ELF-1 (cell line): ENCODE results near the gene ADH4.
"Not testable (repeated sequence)": the region's sequence is repeated elsewhere in the genome, so short reads cannot be mapped to it uniquely, and the experiment has no call there.

ENCODE experiments used
- DNase-seq: peaks from one replicate; pipeline ENCODE4 v3.0.0-alpha.2; 2016; ENCODE audit warnings: low read depth, low spot score

The ADH4 gene

DNA sequence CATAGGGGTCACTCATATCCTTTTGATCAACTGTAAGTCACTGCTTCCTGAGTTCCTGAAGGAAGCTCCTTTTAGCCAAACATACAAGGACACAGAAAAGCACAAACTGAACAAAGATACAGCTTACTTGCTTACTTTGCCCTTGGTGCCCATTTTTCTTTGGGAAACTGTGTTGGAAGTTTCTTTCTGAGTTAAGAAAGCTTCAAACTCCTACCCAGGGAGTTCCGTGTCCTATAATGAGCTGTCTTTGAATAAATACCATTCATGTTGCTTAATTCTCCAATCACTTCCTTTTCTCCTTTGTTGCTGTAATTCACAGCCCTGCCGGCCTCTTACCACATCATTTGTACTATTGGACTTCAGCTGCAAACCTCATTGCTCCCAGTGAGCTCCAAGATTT is at the start of gene ADH4:
TSS of gene ADH4 (minus strand) at position 228 of the 400 bp plus-strand sequence. CDS start at position 153, 75 bp downstream.
- DNase-seq: no peak

DNA sequence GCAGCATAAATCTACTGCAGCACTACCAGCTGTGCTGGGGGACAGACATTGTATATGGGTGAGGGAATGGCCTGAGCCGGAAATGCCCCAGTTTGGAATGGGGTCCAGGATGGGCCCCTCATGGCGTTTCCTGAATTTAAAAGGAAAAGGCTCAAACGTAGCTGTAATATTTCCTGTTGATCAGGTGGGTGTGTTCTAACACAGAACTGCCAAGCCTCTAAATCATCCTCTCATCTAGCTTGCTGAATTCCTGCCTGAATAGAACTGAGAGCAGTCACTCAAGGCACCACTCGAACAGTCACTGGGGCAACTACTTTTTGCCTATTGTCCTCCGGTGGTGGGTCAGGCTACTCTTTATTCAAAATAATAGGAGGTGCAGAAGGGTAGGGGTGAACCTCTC is 46.2 kb upstream of the ADH4 start:
- DNase-seq: no peak

DNA sequence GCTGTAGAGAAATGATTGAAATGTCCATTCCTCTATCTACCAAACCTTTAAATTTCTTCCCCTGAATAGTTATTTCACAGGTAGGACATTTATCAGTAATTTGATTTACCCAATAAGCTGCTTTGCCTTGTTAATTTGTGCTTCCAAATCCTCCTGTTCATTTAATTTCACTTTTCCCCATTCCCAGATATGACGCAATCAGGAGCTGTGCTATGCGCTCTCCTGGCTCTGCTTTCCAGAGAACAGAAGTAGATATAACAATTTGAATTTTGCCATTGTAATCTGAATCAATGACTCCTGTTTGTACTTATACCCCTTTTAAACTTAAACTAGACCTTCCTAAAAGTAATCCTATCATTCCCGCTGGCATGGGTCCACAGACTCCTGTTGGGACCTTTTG is 45.8 kb upstream of the ADH4 start:
- DNase-seq: not testable (repeated sequence)

DNA sequence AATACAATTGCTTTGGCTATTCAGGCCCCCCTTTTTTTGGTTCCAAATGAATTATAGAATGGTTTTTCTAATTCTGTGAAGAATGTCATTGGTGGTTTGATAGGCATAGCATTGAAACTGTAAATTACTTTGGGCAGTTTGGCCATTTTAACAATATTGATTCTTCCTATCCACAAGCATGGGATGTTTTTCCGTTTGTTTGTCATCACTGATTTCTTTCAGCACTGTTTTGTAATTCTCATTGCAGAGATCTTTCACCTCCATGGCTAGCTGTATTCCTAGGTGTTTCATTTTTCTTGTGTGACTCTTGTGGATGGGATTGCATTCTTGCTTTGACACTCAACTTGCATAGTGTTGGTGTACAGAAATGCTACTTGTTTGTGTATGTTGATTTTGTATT is 41.9 kb upstream of the ADH4 start:
- no peak for DNase-seq

DNA sequence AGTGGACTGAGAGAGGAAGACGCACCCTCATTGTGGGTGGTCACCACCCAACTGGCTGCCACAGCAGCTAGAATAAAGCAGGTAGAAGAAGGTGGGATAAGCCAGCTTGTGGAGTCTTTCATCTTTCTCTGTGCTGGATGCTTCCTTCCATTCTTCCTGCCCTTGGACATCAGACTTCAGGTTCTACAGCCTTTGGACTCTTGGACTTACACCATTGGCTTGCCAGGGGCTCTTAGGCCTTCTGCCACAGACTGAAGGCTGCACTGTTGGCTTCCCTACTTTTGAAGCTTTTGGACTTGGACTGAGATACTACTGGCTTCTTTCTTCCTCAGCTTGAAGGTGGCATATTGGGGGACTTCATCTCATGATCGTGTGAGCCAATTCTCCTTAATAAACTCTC is 41.5 kb upstream of the ADH4 start:
- no peak for DNase-seq

DNA sequence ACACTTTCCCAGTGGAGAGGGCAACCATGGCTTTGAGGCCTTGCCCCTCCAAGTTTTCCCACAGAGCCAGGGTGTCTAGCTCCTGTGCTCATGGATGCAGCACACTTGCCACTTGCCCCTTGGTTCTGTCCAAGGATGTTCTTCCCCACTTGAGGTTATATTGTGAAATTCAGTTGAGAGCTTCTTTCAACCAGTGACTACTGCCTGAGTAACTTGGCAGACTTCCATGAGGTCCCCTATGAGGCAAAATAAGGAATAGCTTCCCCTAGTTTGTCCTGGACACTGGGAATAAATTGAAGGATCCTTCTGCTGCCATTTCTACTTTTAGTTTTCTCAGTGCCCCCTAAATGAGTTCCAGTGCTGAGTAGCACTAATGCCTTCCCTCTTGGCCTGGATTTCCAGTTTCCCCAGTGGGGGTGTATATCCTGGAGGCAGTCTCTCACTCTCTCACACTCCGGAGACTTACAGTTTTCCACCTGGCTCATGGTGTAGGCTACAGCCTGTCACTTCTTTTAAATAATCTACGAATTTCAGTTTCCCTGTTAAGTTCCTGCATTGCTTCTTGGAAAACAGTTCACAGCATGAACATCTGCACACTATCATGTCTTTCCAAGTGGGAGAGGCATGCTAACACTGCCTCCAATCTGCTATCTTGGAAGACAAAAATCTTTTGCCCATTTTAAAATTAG is 36.4 kb upstream of the ADH4 start:
- no peak for DNase-seq

DNA sequence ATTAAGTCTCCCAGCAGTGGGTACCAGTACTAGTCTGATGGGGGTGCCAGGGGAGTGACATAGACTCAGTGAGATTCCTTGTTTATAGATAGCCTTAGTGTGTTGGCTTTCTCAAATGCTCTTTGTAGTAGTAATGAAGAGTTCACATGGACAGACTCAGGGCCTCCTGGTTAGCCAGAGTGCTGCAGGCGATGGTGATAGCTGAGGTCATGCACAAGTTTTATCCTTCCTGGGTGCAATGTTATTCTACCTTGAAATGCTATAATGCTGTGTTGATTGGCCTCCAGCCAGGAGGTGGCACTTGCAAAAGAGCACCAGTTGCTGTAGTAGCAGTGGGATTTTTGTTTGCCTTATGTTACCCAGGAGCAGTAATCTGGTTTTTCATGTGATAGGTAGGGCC is 35.5 kb upstream of the ADH4 start:
- no peak for DNase-seq

DNA sequence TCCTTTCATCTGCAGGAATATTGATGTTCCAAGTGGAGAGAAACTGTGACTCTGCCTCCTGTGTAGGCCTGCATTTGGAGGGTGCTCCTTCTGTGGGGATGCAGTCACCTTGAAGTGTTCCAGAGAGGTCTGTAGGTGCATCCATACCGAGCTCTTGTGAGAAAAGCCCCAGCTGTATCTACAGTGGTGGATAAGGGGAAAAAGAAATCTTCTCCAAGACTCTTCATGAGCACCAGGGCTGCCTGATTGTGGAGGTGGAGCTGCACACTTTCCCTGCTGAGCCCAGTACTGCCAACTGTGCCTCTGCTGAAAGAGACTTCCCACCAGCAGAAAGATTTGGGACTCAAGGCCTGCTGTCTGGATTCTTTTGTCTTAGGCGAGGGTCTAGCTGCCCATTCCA is 35.1 kb upstream of the ADH4 start:
- DNase-seq: no peak

DNA sequence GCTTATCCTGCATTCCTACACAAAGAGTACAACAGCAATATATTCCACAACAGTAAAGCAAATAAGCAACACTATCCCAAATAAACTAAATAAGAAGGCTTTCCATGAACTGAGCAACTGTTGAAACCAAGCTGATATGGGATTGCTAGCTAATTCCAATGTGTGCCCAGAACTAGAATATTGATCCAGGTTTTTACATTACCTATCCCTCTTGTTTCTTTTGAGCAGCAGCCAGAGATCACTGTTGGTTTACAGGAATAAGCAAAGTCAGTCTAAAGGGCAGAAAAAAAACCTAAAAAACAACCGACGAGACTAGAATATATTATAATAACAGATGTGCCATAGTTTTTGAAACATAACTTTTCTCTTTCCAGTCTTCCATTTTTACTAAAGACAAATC is 22.4 kb upstream of the ADH4 start:
- DNase-seq: no peak

DNA sequence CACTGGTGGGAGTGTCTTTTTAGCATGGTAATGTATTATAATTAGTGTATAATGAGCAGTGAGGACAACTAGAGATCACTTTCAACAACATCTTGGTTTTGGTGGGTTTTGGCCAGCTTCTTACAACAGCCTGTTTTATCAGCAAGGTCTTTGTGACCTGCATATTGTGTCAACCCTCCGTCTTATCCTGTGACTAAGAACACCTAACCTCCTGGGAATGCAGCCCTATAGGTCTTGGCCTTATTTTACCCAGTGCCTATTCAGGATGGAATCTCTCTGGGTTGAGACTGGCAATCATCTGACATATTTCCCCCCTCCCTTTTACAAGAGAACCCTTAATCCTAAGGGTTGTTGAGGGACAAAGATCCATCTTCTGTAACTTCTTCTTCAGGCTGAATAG is 21.9 kb upstream of the ADH4 start:
- no peak for DNase-seq

DNA sequence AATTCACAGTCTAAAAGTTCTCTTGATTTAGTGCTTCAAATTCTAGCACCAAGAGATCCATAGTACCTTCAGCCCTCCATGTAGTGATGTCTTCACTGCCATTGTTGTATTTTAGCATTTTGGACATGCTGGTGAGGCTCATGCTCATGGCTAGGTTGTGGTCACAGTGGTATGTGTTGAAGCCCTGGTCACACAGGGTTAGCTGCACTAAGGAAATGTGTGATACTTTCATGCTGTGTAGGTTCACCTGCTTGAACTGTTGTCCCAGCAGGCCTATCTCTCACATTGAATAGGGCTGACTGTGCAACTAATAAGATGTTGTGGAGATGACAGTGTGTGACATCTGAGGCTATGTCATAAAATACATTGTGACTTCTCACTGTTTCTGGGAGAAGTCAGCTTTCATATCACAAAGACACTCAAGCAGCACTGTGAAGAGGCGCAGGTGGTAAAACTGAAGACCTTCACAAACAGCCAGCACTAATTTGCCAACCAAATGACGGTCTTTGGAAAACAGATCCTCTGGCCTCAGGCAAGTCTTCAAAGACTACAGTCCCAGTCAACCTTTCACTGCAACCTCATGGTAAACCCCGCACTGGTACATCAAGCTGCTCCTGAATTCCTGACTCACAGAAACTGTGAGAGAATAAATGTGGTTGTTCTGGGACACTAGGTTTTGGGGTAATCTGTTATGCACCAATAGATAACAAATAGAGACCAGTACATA is 17.4 kb upstream of the ADH4 start:
- peak; percentile 59 for DNase-seq

DNA sequence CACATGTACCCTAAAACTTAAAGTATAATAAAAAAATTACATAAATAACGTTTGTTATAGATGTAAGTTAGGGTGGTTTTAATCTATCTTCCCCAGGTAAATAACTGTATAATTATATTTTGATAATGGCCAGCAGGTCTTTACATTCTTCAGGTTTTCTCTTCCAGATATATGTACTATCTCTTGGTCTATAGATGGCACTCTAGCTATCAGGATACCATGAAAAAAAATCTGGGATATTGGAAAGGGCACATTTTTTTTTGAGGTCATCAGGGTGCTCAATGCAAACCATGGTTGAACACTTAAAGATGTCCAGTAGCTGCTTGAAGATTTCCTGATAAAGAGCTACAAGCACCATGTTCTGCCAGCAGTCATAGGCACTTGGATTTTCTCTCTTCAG is 15.6 kb upstream of the ADH4 start:
- no peak for DNase-seq

DNA sequence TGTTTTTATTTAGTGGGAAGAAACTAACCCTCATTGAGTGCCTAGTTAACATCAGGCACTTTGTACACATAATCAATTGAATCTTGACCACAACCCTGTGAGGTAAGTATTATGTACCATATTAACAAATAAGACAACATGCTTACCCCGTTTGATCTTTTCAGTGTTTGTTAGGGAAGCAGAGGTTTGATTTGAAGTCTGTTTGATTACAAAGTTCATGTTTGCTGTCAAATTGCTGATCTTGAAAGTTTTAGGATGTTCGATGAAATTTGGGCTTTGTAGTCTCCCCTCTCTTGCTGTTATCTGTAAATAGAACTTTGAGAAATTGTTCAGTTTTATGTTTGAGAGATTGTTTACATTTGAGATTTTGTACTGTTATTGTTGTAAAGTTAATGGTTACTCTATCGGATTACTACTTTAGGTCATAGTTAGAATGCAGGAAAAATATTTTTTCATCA is 13.4 kb upstream of the ADH4 start:
- DNase-seq: no peak

DNA sequence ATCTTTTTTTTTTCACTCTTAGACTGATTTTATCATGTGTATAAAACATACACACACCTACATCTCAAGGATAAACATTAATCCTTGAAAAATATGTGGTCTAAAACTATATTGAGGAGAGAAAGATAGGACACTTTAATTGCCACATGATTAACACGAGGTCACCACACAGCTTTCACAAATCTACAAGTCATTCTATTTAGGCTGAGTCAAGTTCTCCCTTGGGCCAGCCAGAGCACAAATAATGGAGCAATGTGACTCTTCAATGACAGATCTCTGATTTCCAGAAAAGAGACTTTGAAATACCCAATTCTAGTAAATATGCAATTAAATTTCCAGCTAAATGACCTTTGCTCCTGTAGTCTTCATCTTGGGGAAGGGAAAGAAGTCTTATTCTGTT is 12.9 kb upstream of the ADH4 start:
- DNase-seq: no peak

DNA sequence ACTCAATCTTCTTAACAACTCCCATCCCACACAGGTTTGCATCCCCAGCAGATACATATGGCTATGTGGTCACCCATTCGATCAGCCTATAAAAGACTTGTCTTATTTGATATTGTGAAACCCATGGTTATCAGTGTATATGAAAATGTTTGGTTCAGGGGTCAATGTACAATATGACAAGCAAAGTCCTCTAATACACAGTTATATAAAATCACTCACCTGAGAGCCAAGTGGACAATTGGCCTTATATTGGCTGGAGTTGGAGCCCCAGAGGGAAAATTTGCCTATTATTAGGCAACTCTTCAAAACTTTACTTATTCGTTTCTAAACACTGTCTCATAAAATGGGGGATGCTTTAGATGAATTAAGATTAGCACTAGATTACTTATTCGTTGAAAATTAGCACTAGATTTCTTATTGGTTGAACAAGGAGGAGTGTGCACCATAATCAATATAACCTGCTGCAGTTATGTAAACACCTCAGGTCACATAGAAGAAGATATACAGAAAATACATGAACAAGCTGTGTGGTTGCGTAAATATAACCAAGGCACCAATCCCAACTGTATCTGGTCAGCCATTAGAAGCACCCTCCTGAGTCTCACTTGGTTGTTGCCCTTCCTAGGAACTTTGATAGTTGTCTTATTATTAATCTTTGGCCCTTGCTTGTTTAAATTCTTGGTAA is 10.7 kb upstream of the ADH4 start:
- no peak for DNase-seq

DNA sequence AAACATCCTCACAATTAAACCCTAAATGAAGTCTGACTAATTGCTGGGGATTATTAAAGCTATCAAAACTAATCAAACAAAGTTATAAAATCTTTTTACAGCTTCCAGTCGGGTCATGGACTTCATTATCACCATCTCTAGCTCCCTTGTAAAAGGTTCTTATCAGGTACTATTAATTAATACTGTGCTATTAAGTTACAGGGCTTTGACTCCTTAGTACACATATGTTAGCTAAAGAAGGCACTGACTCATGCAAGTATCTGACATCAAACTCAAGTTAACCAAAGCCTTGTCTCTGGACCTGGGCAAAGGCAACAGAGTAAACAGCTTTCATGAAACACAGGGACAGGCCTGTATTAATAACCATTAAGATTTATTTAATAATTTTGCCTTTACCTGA is 7.9 kb upstream of the ADH4 start:
- DNase-seq: no peak

DNA sequence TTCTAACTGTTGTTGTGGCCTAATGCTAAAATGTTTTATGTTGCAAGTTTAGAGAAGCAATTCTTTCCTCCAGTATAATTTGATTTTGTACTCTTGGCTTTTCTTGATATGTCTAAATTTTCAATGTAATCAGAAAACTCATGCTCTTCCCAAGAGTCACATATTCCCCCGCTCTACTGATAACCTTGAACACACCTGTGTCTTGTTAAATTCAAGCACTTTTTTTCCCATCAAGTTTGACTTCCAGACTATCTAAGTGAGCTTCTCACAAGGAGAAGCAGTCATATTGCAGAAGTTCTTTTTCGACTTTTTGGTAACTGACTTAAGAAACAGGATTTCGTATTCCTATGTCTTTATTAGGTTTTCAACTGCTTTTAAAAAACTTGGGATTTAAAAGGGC is 7.4 kb upstream of the ADH4 start:
- no peak for DNase-seq

DNA sequence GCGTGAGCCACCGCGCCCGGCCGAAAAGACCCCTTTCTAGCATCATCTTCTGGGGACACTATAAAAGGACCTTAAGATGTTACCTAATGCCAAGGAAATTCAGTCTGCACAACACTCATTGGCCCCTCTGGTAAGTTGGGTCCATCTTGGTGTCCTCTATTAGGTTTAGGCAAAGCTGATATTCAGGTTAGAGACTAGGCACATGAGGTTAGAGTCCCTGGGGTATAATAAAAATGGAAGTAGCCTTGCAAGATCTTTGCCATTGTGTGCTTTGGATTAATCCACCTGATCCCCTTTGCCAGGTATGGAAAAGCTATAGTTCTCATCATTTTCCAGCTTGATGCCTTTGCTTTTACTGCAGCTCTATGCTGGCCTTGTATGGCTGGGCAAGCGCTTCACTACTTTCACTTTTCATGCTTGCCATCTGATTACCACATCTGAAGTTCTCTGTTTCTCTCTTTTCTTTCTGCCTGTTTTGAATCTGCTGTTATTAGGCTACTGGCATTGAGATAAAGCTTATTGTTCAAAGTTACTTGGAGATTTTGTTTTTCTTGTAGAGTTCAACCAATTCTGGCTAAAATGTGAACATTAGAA is 5.4 kb upstream of the ADH4 start:
- DNase-seq: no peak

DNA sequence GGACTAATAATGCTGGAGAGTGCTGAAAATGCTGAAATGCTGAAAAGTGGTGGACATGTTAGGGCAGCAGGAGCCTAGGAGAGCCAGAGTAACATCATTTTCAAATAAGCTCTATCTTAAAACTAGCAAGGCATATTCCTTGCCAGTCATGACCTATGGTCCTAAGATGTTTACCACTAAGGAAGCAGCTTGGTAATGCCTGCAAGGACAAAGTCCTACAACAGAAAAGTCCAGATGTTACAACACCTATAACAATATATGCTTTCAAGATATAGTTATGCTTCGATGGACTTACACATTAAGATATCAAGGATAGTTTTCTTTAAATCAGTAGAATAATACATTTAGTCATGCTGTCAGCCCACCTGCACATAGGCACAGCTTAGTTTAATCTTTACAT is 4.5 kb upstream of the ADH4 start:
- no peak for DNase-seq

DNA sequence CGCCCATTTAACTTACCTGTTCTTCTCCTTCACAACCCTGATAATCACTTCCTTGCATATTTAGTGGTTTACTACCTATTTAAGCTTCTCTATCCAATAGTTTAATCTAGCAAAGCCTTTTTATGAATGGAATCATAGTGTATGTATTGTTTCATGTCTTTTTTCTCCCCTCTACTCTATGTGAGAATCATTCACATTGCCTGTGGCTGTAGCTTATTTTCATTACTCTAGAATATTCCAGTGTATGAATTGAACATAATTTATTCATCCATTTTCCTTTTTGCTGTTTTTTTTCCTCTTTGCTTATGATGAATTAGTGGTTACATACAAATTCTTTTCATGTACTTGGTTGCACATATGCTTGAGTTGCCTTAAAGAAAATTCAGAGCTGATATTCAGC is 490 bp upstream of the ADH4 start:
- DNase-seq: no peak

DNA sequence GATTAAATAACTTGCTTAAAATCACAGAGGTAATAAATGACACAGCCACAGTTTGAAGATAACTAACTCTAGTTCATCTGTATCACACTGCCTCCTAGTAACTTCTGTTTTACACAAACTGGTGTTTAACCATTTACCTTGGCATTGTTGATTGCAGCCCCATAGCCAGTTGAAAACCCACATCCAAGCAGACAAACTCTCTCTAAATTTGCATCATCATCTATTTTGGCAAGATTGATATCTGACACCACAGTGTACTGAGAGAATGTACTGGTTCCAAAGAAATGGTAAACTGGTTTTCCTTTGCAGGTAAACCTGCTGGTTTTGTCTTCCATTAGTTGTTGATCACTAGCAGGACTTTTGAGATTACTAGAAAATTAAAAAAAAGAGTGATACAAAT is 7.8 kb downstream of the ADH4 start:
- no peak for DNase-seq

DNA sequence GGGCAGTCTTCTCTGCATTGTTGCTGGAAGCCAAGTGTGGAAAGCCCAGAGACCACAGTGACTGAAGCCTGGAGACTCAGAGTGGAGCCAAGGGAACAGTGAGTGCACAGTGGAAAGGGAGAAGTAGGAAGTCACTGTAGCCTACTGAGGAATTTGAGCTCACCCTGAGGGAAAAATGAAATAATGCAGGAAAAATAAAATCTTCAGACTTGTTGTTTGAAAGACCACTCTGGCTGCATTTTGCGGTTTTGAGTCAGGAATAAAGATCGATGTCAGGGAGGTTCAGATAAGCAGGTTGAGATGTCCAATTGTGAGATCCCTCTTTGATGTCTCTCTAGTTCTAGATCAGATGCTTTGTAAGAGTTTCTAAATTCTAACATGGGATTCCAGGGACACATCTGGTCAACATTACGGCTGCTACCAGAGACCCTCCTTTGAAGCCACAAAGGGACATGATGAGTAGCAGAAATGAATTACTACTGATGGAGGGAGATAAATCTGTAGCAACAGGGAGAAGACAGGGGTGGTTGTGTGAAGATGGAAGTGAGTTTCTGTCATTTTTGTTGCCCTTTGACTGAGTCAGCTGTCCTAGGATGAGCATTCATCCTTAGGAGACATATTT is 8.4 kb downstream of the ADH4 start:
- DNase-seq: no peak
